GM19240 (cell line): Measurements from ENCODE around the gene KRT74.

Experiments
- DNase-seq: peaks from one replicate; pipeline ENCODE4 v3.0.0; 2011; ENCODE audit warnings: low spot score; ENCODE audit not compliant: insufficient read length

The KRT74 gene

GRCh38 chr12:52521568-52522266 lies 51.9 kb downstream of the KRT74 start:
- DNase-seq = no peak

DNA sequence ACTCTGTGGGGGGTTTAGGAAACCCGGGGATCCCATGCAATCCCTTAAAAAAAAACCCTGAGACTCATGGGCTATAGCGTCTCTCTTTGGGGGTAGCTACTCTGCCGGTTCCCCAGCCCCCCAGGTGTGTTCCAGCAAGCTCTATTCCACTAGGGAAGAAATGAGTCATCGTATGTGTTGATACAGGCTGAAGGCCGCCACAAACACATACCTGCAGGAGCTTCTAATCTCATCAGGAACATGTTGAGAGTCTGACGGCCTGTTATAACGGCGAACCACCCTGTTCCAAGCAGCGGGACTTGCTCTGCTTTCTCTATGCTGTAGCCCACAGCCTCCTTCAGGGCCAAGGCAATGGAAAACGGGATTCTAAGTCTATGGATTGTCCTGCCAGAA lies 52.5 kb downstream of the KRT74 start:
- DNase-seq = no peak

- no peak for DNase-seq
Measured at GRCh38 chr12:52519826-52520662, 53.6 kb downstream of the KRT74 start, which contains the start of gene KRT5. Gene KRT5 (minus strand): TSS chr12:52520394. CDS start chr12:52520296, 98 bp downstream.

GRCh38 chr12:52519387-52519703 lies 54.3 kb downstream of the KRT74 start:
- DNase-seq = no peak

- DNase-seq = no peak
Measured at GRCh38 chr12:52518574-52519386, 54.9 kb downstream of the KRT74 start.

GRCh38 chr12:52517888-52518287 lies 55.8 kb downstream of the KRT74 start:
- no peak for DNase-seq

- DNase-seq = no peak
Measured at GRCh38 chr12:52517005-52517835, 56.4 kb downstream of the KRT74 start.

DNA sequence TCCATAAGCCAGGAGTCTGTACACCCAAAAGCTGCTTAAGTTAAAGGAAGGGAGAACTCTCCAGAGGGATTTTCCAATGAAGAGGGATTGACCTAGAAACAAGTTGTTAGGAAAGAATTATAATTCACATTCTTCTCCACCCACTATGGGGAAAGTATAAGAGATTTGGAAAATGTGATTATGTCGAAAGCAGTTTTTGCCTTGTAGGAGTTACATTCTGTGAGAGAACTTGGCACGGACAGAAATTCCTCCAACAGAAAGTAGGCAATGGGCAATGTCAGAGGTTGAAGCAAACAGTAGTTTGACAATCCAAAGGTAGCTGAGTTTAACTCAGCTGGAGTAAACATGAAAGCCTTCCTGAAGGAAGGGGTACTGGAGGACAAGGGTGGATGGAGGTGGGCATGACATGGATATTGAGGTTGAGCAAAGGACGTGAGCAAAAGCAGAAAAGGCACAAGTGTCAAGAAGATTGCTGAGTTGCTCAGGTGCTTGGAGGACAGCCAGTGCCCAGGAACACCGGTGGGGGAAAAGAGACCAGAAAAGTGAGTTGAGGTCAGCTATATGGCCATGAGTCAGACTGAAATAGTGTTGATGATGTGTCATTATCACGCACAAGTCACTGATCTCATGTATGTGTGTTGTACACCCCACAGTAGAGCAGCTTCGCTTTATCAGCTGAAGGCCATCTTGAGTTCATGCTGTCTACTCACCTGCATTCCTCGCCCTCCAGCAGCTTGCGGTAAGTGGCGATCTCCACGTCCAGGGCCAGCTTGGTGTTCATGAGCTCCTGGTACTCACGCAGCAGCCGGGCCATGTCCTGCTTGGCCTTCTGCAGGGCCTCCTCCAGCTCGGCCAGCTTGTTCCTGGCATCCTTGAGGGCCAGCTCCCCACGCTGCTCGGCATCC lies 57.5 kb downstream of the KRT74 start:
- DNase-seq = no peak
